ENCODE data around the gene TTC21A.

- TF ChIP-seq CTCF (conservative IDR thresholded peaks at IDR 0.05) (no peak), ZFX (IDR thresholded peaks at IDR 0.05) (no peak)
Observed at GRCh38 chr3:39088456-39088855, 19.0 kb upstream of the TTC21A start.

Data from C4-2B (cell line).